SK-N-SH (cell line): ENCODE data around the gene PXMP4. TPM values are rescaled to one million over a fixed set of nuclear protein-coding genes. Genes with fewer than 3 reads are reported as not detected.
A peak's percentile ranks its signal among the peaks of the same experiment; 100 is the strongest.

Experiments
- CTCF ChIA-PET: fragments of 300-600, 350-600 bp; formaldehyde crosslinking; extraction: SDS; loops from one replicate; lab custom pipeline; 2021; lab: Yijun Ruan, JAX
- POLR2A ChIA-PET: fragments of 350-600 bp; sonication (Branson Sonifier 250); formaldehyde crosslinking; extraction: SDS; loops from one replicate; lab custom pipeline; 2020; ENCODE audit warnings: antibody characterized with exemption, inconsistent platforms; lab: Yijun Ruan, JAX
- DNase-seq: peaks from one replicate; pipeline ENCODE4 v3.0.0; 2012
- H2AFZ ChIP-seq: fragments of 200-600 bp; sonication (generic); 2 replicates; pipeline ENCODE4 v1.8.1; 2016; ENCODE audit warnings: antibody characterized with exemption, mild to moderate bottlenecking, low read depth
- H3F3A ChIP-seq: fragments of 200-600 bp; sonication (generic); replicated peaks from 2 replicates; pipeline ENCODE3; 2016; ENCODE audit warnings: antibody characterized with exemption, mild to moderate bottlenecking; ENCODE audit not compliant: insufficient read depth
- H3K27ac ChIP-seq, 2 experiments: fragments of 200-500 bp in 1 of 2; fragments of 200-600 bp in 1 of 2; sonication (Bioruptor generic) in 1 of 2; sonication (generic), shearing (Covaris generic) in 1 of 2; 2 replicates each; pipeline versions ENCODE4 v1.5.1 to v1.6.1; 2014 to 2016; ENCODE audit warnings: low read depth in 2 of 2, inconsistent platforms in 1 of 2, low read length in 1 of 2, mild to moderate bottlenecking in 1 of 2, mixed read lengths in 1 of 2
- H3K27me3 ChIP-seq: fragments of 200-600 bp; sonication (generic), shearing (Covaris generic); 2 replicates; pipeline ENCODE4 v1.6.1; 2016; ENCODE audit warnings: mixed run types; ENCODE audit not compliant: insufficient read depth
- H3K36me3 ChIP-seq, 2 experiments: fragments of 200-500 bp in 1 of 2; fragments of 200-600 bp in 1 of 2; sonication (Bioruptor generic) in 1 of 2; sonication (generic) in 1 of 2; replicated peaks in 1 of 2; 2 replicates each; pipeline versions ENCODE3 to v1.5.1; 2014 to 2016; ENCODE audit warnings: low read length in 1 of 2, mild to moderate bottlenecking in 1 of 2; ENCODE audit not compliant: insufficient read depth in 2 of 2, control insufficient read depth in 1 of 2
- H3K4me1 ChIP-seq, 2 experiments: fragments of 200-500 bp in 1 of 2; fragments of 200-600 bp in 1 of 2; sonication (Bioruptor generic) in 1 of 2; sonication (generic), shearing (Covaris generic) in 1 of 2; 2 replicates each; pipeline versions ENCODE4 v1.5.1 to v1.6.1; 2014 to 2016; ENCODE audit warnings: low read depth in 1 of 2, low read length in 1 of 2, mixed run types in 1 of 2; ENCODE audit not compliant: insufficient read depth in 2 of 2, control insufficient read depth in 1 of 2
- H3K4me2 ChIP-seq: fragments of 200-600 bp; sonication (generic), shearing (Covaris generic); 2 replicates; pipeline ENCODE4 v1.6.1; 2017; ENCODE audit warnings: mixed run types
- H3K4me3 ChIP-seq, 2 experiments: fragments of 200-500 bp in 1 of 2; fragments of 200-600 bp in 1 of 2; sonication (Bioruptor generic) in 1 of 2; sonication (generic), shearing (Covaris generic) in 1 of 2; 2 replicates each; pipeline versions ENCODE4 v1.5.1 to v1.8.1; 2014 to 2016; ENCODE audit warnings: low read depth in 2 of 2, inconsistent platforms in 1 of 2, low read length in 1 of 2, mild to moderate bottlenecking in 1 of 2, mixed read lengths in 1 of 2, moderate library complexity in 1 of 2
- H3K79me2 ChIP-seq: fragments of 200-600 bp; sonication (generic); 2 replicates; pipeline ENCODE4 v1.8.1; 2017; ENCODE audit warnings: mild to moderate bottlenecking; ENCODE audit not compliant: insufficient read depth
- H3K9ac ChIP-seq: fragments of 200-600 bp; sonication (generic); 2 replicates; pipeline ENCODE4 v1.6.1; 2017; ENCODE audit warnings: mixed run types
- H3K9me2 ChIP-seq: fragments of 200-600 bp; sonication (generic); 2 replicates; pipeline ENCODE4 v1.6.1; 2017; ENCODE audit warnings: mixed run types
- H3K9me3 ChIP-seq: fragments of 200-600 bp; sonication (generic); 2 replicates; pipeline ENCODE4 v1.6.1; 2017; ENCODE audit warnings: mixed run types, mild to moderate bottlenecking, moderate library complexity
- H4K20me1 ChIP-seq: fragments of 200-600 bp; sonication (generic); 2 replicates; pipeline ENCODE4 v1.6.1; 2017; ENCODE audit warnings: mild to moderate bottlenecking, mixed run types; ENCODE audit not compliant: insufficient read depth
- CHD2 ChIP-seq: fragments of 150-350 bp; IDR thresholded peaks from 2 replicates; pipeline ENCODE4 v1.6.1; 2018; ENCODE audit warnings: low read length; ENCODE audit not compliant: partially characterized antibody
- ELF1 ChIP-seq: IDR thresholded peaks from 2 replicates; pipeline ENCODE4 v1.4.0; 2012
- EP300 ChIP-seq, 2 experiments: IDR thresholded peaks; 2 replicates each; pipeline versions ENCODE4 v1.4.0 to v1.6.1; 2012; ENCODE audit warnings: borderline replicate concordance in 1 of 2, low read depth in 1 of 2, low read length in 1 of 2
- EZH2phosphoT487 ChIP-seq: fragments of 200-600 bp; sonication (generic); IDR thresholded peaks from 2 replicates; pipeline ENCODE4 v1.6.1; 2017; ENCODE audit warnings: low read depth, mixed run types, mild to moderate bottlenecking, antibody characterized with exemption, moderate library complexity, borderline replicate concordance
- FOSL2 ChIP-seq: IDR thresholded peaks from 2 replicates; pipeline ENCODE4 v1.4.0; 2012; ENCODE audit warnings: low read depth, mild to moderate bottlenecking, moderate library complexity, borderline replicate concordance
- FOXJ3 ChIP-seq: sonication (generic); formaldehyde crosslinking; IDR thresholded peaks from 2 replicates; pipeline ENCODE4 v1.5.1; 2020; ENCODE audit warnings: mild to moderate bottlenecking, missing genetic modification reagents
- FOXM1 ChIP-seq: IDR thresholded peaks from 2 replicates; pipeline ENCODE4 v1.4.0; 2012; ENCODE audit warnings: low read depth, mild to moderate bottlenecking
- GABPA ChIP-seq: IDR thresholded peaks from 2 replicates; pipeline ENCODE4 v1.4.0; 2012; ENCODE audit warnings: low read depth, mild to moderate bottlenecking
- GATA2 ChIP-seq: sonication (generic); formaldehyde crosslinking; IDR thresholded peaks from 2 replicates; pipeline ENCODE4 v1.5.0; 2020; ENCODE audit warnings: mild to moderate bottlenecking, missing genetic modification reagents
- MAX ChIP-seq: IDR thresholded peaks from 2 replicates; pipeline ENCODE4 v1.4.0; 2012; ENCODE audit warnings: low read depth
- MEF2A ChIP-seq: IDR thresholded peaks from 2 replicates; pipeline ENCODE4 v1.4.0; 2012; ENCODE audit warnings: low read depth, borderline replicate concordance
- MXI1 ChIP-seq: IDR thresholded peaks from 2 replicates; pipeline ENCODE4 v1.6.1; 2012; ENCODE audit warnings: mild to moderate bottlenecking, low read depth, low read length, improper control_type of control experiment
- NFIC ChIP-seq: IDR thresholded peaks from 2 replicates; pipeline ENCODE4 v1.4.0; 2012; ENCODE audit warnings: borderline replicate concordance
- NRF1 ChIP-seq: IDR thresholded peaks from 2 replicates; pipeline ENCODE4 v1.6.1; 2012; ENCODE audit warnings: low read depth, mild to moderate bottlenecking, low read length
- PBX3 ChIP-seq: IDR thresholded peaks from 2 replicates; pipeline ENCODE4; 2012
- POLR2AphosphoS5 ChIP-seq: IDR thresholded peaks from 2 replicates; pipeline ENCODE4 v1.6.1; 2012; ENCODE audit warnings: low read depth, low read length
- RFX5 ChIP-seq: IDR thresholded peaks from 2 replicates; pipeline ENCODE4 v1.6.1; 2012; ENCODE audit warnings: mild to moderate bottlenecking, improper control_type of control experiment, low read length
- RXRA ChIP-seq: IDR thresholded peaks from 2 replicates; pipeline ENCODE4 v1.4.0; 2012; ENCODE audit warnings: low read depth, mild to moderate bottlenecking, borderline replicate concordance
- SMC3 ChIP-seq: IDR thresholded peaks from 2 replicates; pipeline ENCODE4 v1.6.1; 2012; ENCODE audit warnings: low read depth, low read length, improper control_type of control experiment
- YY1 ChIP-seq: IDR thresholded peaks from 2 replicates; pipeline ENCODE4 v1.4.0; 2012; ENCODE audit warnings: low read depth, mild to moderate bottlenecking
- ZBTB33 ChIP-seq: IDR thresholded peaks from 2 replicates; pipeline ENCODE4 v1.4.0; 2012; ENCODE audit warnings: low read depth, borderline replicate concordance
- WGBS: methylation state at CpG from one replicate; pipeline ENCODE4 v1.1.6; 2017; ENCODE audit warnings: low lambda C conversion rate; 5-methylcytosine and 5-hydroxymethylcytosine counted together
- polyA plus RNA-seq, 3 experiments: library from polyadenylated mRNA; depleted of rRNA; stranded (reverse); fragments of >200 nt; gene quantifications; 2 replicates each; pipeline ENCODE4 v1.2.3, GENCODE V29; 2012

PXMP4 gene
- polyA plus RNA-seq, 1 of the 3 experiments (the other 2 are of a cell fraction), result 5.6 TPM

GRCh38 chr20:33658929-33659328 is 61.2 kb downstream of the PXMP4 start:
- CTCF ChIA-PET, result interaction anchor here (1.0 to 1.3 kb wide), 2 partner anchors 9 to 201 kb away, joined by 3 read pairs; no protein-coding TSS in a partner anchor

GRCh38 chr20:33658510-33658909 is 61.6 kb downstream of the PXMP4 start:
- Histone ChIP-seq H3K4me2 (no peak overlapping the region), H3K9me2 (no peaks in the 10 kb centered on the region), H3K27me3 (no peaks in the 10 kb centered on the region), H3K36me3 (peaks cover 0 to 7% of the 10 kb centered on the region in 2 experiments), H3F3A (no peaks in the 10 kb centered on the region), H2AFZ (no peak overlapping the region), H3K27ac (no peak overlapping the region), H3K4me3 (no peak overlapping the region), H3K9me3 (no peaks in the 10 kb centered on the region), H4K20me1 (no peaks in the 10 kb centered on the region), H3K79me2 (no peaks in the 10 kb centered on the region), H3K4me1 (peaks cover 0 to 11% of the 10 kb centered on the region in 2 experiments; a peak in 1 of 4 replicates), H3K9ac (no peak overlapping the region)
- peak; percentile 31 for DNase-seq
- ChIA-PET POLR2A (no interaction called here), CTCF (interaction anchor here (1.0 to 1.3 kb wide), 2 partner anchors 10 to 201 kb away, joined by 3 read pairs; no protein-coding TSS in a partner anchor)
- WGBS, result 94% methylated on average over 3 of the region's 8 CpGs
- TF ChIP-seq ELF1 (no peak), EP300 (IDR thresholded peaks at IDR 0.05; ENCODE audit: borderline replicate concordance in 1 of 2, low read depth in 1 of 2, low read length in 1 of 2) (no peak), EZH2phosphoT487 (no peak), GABPA (no peak), RXRA (no peak), FOXJ3 (no peak), RFX5 (no peak), ZBTB33 (no peak), CHD2 (no peak), SMC3 (no peak), POLR2AphosphoS5 (no peak), YY1 (no peak), GATA2 (CRISPR knock-in tag) (no peak)

More at GRCh38 chr20:33658929-33659328, 61.2 kb downstream of the PXMP4 start:
- Histone ChIP-seq H3K9me2 (no peaks in the 10 kb centered on the region), H3K27ac (no peak overlapping the region), H3K4me1 (peaks cover 0 to 10% of the 10 kb centered on the region in 2 experiments; a peak in 1 of 4 replicates), H3K79me2 (no peaks in the 10 kb centered on the region), H3K36me3 (peaks cover 0 to 7% of the 10 kb centered on the region in 2 experiments), H4K20me1 (no peaks in the 10 kb centered on the region), H3K9me3 (no peaks in the 10 kb centered on the region), H3K9ac (no peak overlapping the region), H3K4me3 (no peak overlapping the region), H3K4me2 (no peak overlapping the region), H3K27me3 (no peaks in the 10 kb centered on the region), H3F3A (no peaks in the 10 kb centered on the region), H2AFZ (no peak overlapping the region)
- TF ChIP-seq NFIC (no peak), ZBTB33 (no peak), FOSL2 (no peak), FOXM1 (no peak), EZH2phosphoT487 (no peak), MEF2A (no peak), MXI1 (no peak), NRF1 (no peak), POLR2AphosphoS5 (no peak), PBX3 (no peak), MAX (no peak)
- 94% methylated on average over 4 of the region's 4 CpGs for WGBS
- DNase-seq, result no peak
- POLR2A ChIA-PET, result no interaction called here
